HK-2 (cell line): ENCODE results near the gene PCDH15.
A peak's percentile ranks its signal among the peaks of the same experiment; 100 is the strongest.

ENCODE experiments used
- DNase-seq: peaks from one replicate; pipeline ENCODE4 v3.0.0-alpha.2; 2018; ENCODE audit not compliant: unreplicated experiment

PCDH15 gene

DNA sequence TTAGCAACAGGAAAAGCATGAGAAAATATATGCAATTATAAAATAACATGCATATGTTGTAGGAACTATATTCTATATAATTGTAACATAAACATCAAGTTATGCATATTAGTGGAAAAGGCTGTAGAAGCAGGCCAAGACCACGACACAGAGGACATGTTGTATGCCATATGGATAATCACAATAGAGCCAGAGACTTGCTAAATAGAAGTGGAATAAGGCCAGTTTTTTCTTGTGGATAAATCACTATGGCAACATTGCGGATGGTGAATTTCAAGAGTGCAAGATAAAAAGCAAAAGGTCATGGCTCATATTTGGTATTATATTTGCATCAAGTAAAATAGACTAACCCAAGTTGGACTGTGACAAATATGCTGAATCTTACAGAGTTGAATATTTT, 93.0 kb downstream of the PCDH15 start:
- no peak for DNase-seq

DNA sequence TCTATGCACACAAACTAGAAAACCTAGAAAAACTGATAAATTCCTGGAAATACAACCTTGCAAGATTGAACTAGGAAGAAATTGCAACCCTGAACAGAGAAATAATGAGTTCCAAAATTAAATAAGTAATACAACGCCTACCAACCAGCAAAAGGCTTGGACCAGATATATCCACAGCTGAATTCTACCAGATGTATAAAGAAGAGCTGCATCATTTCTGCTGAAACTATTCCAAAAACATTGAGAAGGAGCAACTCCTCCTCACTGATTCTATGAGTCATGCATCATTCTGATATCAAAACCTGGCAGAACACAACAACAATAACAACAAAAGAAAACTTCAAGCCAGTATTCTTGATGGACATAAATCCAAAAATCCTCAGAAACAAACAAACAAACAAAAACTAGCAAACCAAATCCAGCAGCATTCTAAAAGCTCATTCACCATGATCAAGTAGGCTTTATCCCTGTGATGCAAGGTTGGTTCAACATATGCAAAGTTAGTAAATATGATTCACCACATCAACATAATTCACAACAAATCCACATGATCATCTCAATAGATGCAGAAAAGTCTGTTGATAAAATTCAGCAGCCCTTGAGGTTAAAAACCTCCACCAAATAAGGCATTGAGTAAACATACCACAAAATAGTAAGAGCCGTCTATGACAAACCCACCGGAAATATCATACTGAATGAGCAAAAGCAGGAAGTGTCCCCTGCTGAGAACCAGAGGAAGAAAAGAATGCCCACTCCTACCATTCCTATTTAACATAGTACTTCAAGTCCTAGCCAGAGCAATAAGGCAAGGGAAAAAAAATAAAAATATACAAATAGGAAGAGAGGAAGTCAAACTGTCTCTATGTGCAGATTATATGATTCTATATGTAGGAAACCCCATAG, 98.2 kb downstream of the PCDH15 start:
- DNase-seq = no peak

DNA sequence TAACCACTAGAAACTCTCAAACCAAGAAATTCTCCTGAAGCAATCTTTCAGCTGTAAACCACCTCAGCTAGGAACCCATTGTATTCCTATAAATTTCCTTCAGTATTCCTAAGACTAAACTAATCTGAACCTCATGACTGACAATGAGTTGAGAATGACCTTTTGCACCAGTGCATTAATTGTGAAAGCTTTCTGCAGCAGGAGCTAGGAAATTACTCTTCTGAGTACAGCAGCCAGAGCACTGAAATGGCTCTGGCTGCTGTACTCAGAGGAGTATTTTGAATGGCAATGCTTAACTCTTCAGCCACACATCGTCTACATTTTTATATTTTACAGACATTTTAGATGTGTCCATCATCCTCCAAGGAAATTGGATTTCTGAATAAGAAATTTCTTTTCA, 109.7 kb downstream of the PCDH15 start:
- no peak for DNase-seq

DNA sequence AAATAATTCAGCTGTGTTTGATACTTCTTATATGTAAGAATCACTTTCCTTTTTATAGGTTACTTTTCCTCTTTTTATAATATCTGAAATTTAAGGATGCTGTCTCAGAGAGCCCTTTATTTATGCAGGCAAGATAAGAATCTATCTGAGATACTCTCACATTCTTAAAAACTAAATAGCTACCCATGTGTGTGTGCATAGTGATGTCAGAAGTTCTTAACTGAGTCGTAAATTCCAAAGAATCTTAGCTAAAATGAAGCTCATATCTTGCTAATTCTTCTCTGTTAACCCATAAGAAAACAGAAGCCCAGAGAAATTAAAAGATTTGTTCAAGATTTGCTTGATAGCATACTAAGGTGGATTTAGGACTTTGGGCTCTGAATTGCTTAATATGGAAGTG, 118.5 kb downstream of the PCDH15 start:
- DNase-seq = no peak

DNA sequence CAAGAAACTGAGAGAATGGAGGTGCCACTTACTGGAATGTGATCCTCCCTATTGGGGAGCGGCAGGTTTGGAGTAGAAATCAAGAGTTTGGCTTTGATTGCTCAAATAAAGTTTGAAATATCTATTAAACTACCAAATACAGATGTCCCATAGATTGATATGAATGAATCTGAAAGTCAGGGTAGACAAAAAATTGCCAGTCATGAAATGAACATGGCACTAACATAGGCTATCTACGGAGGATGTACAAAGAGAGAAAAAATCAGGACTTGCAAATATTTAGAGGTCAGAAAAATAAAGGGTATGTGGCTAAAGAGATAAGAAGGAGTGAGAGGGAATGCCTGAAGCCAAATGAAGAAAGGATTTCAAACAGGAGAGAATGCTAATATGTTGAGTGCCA, 119.9 kb downstream of the PCDH15 start:
- DNase-seq = no peak

DNA sequence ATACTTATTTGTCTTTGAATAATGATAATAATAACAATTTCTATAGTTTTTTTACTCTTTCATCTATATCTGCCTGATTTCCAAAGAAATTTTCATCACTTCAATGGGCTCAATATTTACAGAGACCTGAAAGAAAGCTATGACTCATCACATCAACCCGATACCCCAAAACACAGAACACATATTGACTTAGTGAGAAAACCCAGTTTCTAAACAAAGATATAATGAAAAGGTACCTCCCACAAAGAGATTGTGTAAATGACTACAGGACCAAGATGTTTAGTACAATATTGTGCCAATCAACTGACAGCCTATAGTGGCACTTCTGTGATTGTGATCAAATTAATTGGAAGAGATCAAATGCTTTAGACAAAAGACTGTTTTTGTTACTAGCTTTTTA, 133.9 kb downstream of the PCDH15 start:
- DNase-seq = no peak

DNA sequence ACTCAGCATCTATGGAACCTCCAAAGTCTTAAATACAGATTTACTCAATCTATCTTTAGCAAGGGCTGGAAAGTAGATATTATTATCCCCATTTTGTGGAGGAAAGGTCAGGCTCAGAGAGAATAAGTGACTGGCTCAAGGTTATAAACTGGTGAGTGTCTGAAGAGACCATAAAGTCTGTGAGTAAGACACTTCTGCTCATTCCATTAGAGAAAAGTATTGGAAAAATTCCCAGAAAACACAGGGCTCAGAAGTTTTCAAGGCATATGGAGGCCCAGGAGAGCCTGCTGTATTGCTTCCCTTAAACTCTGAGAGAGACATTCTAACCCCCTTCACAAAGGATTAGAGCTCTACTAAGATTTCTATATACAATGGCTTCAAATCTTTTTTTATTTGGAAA, 134.8 kb downstream of the PCDH15 start:
- DNase-seq = no peak

DNA sequence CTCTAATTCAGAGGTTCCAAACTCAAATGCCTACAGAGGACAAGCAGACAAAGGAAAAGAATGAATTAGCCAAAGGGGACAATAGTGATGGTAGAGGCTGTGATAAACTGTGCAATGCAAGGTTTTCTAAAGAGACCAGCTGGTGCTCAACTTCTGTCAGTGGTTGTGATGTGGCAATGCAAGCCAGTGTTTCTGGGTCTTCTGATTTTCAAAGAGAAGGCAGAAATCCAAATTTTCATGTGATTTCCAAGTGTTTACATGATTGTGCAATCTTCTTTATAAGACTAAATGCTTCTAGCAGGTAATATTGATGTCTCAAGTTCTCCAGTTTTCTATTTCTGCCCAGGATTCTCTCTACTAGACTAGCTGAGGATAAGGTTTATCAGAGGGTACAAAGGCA, 135.9 kb downstream of the PCDH15 start:
- DNase-seq = no peak

DNA sequence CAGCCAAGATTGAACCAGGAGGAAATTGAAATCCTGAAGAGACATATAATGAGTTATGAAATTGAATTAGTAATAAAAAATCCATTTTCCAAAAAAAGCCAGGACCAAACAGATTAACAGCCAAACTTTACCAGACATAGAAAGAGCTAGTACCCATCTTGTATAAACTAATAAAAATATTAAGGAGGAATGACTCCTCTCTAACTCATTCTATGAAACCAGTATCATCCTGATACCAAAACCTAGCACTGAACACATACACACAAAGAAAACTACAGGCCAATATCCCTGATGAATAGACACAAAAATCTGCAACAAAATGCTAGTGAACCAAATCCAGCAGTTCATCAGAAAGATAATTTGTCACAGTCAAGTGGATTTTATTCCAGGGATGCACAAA, 140.6 kb downstream of the PCDH15 start:
- DNase-seq = no peak

DNA sequence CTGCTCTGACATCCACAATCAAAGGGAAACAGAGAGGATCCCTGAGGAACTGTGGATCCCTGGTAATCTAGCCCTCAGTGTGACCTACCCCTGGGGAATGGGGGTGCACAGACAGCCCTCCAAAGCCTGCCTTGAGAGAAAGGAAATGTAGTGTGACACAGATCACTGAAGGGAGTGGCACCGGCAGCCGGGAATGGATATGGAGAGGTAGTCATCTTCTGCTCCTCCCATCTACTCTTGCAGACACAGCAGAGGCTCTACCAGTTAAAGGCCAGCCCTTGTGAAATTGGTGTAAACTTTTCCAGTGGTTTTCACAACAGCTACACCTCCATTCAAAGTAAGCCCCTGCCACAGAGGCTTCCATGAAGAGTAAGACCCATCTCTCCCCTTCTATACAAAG, 144.4 kb downstream of the PCDH15 start:
- no peak for DNase-seq

DNA sequence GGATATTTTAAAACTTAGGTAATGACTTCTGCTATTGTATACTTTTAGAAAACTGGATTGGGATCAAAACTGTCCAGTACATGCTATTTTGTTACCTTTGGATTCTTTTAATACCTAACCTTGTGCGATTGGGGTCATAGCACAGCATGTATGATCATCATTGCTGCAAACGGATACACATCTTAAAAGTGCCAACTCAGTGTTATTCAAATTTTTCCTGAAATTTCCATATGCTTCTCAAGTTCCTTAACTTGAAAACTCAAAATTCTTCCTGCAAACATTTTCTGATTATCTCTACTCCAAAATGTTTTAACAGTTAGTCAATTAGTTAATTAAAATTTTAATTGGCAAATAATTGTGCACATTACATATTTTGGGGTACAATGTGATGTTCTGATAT, 147.5 kb downstream of the PCDH15 start:
- DNase-seq = no peak

DNA sequence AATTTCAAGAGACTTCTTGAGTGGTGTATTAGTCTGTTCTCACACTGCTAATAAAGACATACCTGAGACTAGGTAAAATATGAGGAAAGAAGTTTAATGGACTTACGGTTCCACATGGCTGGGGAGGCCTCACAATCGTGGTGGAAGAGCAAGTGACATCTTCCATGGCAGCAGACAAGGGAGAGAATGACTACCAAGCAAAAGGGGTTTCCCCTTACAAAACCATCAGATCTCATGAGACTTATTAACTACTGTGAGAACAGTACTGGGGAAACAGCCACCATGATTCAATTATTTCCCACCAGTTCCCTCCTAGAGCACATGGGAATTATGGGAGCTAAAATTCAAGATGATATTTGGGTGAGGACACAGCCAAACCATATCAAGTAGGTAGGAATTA, 150.5 kb downstream of the PCDH15 start:
- DNase-seq = peak; percentile 3

DNA sequence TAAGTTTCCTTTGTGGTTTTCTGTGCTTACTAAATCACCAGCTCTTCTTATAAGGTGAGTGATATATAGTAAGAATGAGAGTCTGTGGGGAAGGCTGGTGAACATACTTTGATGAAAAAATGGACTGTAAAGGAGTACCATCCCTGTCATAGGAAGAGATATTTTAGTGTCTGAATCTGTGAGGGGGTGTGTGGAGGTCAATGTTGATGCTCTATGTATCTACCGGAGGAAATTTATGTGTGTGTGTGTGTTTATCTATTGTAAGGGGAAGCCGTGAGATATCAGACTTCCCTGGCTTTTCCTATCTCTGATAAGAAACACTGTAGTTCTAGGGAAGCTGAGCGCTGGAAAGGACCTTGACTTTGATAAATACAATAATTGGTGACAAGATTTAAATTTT, 179.0 kb downstream of the PCDH15 start:
- no peak for DNase-seq

DNA sequence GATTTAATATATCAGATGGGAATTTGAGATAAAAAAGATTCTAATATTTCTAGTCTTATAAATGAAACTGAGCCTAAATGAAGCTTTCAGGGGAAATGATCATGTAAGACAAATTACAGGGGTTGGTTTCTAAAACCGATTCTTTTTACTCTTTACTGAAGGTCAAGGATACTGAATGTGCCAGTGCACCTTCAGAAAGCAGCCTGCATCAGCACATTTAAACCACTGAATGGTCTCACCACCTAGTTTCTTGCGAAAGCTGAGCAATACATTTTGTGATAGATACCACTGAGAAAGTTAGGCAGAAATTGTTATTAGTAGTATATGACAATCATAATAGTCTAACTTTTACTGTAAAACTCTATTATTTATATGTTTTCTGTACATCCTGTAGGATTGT, 180.7 kb downstream of the PCDH15 start:
- DNase-seq = no peak

DNA sequence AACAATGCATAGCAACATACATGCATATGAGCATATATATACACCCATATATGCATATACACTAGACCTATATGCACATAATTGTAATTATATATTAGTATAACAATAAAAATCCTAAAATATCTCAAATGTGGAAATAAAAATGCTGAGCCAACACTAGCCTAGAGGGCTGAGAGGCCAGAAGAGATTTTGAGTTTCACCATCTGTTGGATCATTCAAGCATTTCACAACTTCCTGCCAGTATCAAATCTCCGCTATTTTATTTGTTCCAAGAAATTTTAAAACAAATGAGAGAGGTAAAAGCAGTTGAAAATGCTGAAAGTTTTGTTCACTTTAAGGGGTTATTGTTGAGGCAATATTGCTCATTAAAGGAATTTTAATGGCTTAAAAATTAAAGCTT, 187.0 kb downstream of the PCDH15 start:
- DNase-seq = no peak

DNA sequence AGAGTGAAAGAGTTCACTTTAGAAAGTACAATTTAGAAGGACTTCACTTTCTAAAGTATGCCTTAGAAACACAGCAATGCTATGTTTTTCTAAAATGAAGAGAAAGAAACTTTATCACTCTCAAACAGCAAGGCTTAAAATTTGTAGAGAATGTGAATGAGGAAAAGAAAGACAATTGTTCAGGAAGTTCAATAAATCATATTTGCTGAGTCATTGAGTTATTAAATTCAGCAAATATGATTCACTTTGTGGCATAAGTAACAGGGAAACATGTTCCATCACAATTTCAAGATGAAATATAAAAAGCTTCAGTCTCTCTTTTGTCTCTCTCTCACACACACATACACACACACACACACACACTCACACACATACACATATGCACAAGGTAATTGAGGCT, 187.9 kb downstream of the PCDH15 start:
- DNase-seq = no peak

DNA sequence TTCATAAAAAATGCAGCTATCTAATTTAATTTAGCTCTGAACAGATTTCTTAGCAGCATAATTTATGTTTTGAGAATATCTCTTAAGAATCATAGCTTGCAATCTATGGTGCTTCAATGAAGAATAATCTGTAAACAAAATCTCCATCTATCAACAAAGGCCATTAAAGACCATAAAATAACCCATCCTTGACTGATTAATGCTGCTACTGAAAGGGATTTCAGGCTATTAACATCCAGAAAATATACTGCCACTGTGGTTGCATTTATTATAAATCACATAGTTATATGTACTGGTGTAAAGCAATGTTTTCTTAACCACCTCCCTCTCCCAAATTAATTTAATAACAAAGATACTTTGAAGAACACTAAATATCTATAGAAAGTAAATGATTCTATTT, 191.6 kb downstream of the PCDH15 start:
- DNase-seq = no peak

DNA sequence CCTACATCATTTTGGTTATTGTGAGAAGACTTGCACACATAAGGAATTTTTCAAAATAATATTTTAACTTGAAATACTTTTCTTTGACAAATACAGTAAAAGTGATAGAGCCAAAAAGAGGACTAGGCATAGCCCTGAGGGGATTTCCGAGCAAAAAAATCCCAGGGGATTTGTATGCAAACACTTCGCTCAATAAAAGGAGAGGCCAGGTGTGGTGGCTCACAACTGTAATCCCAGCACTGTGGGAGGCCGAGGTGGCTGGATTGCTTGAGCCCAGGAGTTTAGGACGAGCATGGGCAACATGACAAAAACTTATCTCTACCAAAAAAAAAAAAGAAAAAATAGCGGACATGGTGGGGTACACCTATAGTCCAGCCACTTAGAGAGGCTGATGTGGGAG, 193.0 kb downstream of the PCDH15 start:
- DNase-seq = no peak

DNA sequence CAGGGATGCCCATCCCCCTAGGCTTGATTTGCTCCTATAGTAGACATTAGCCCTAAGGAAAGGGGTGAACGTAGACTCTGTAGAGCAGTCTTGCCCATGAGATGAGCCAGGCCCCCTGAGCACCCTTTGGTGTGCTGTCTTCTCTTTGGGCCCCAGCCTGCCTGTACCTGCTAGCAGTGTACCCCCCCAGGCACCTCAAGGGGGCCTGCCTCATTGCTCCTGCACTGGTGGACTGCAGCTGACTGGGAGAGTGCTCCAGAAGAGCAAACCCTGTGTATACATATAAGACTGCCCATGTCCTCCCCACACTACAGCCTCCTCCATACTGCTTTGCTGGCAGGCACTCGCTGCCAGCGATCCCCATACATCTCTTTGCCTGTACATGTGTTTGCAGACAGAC, 206.7 kb downstream of the PCDH15 start:
- no peak for DNase-seq

DNA sequence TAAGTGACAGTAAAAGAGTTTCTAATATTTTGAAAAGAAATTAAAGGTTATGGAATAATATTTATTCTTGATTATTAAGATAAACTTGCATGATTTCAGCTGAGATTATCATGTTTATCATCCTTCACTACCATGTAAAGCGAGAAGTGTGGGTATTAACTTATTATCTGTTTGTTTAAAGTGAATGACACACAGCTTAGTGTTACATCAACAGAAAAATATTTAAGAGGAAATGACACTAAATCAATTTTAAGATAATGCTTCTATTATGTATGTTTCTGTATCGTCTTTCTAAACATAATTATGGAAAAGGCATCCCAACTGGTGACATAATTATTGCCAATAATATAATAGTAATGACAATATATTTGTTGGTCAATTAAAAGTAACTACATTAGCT, 213.1 kb downstream of the PCDH15 start:
- DNase-seq = no peak

DNA sequence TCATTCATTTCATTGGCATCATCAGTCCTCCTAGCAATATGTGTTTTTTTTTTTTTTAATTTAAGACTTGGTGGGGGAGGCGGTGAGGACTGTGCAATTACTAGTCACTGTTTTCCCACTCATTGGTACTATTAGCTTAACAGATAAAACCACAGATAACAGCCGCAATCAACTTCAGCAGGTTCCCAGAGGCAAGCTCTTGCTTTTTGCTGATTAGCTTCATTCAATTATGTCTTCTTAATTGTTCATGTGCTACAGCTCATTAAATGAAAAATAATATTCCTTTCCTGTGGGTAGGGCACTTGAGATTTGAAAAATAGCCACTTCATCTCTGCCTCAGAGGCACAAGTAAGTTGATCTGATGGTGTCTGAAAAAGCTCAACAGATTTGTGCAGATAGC, 215.5 kb downstream of the PCDH15 start:
- no peak for DNase-seq

DNA sequence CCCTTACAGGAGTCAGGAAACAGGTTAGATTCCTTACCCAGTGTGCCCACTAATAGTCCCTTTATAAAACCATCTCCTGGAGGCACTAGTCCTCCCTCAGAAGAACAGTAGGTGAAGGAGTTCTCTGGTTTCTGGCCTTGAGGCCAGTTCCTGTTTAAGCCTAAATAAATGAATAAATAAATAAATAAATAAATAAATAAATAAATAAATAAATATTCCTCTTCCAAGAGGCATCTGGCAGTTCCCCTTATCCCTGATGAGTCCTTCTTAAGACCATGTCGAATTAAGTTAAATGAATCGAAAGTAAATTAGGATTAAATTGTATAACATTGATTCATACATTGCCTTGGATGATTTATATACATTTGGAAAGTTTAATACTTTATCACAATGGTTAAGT, 223.3 kb downstream of the PCDH15 start:
- DNase-seq = no peak

DNA sequence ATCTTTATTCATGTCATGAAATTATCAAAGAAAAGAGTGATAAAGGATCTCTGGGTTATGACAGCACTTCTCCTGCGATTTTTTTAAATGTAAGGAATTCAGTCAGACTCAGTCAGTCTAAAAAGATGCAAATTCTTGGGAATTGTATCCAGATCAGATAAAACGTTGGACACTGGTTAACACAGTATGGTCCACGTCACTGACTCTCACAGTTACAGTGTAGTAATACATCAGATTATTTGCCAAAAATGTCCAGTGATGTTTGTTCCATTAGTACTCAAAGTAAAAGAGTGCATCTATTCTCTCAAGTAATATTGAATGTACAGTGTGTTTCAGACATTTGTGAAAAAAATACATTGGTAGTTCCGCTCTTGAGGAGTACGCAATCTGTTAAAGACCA, 224.5 kb downstream of the PCDH15 start:
- no peak for DNase-seq

DNA sequence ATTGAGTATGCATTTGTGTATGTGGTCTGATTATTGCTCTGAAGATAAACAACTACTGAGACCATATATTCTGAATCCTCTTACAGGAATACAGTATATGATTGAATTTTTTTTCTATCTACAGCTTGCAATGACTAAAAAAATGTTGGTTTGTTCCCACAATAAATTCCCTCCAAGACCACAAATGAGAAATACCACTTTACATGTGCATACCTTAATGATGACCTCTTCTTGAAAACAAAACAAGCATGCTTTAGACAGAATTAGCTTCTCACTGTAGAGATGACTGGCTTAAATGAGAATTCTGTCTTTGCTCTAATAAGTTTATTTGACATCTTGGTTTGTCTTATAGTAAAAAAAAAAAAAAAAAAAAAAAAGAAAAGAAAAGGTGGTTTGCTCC, 241.5 kb downstream of the PCDH15 start:
- no peak for DNase-seq
